Measurements from ENCODE around the gene FAM117B. TPM values are rescaled to one million over a fixed set of nuclear protein-coding genes. Genes with fewer than 3 reads are reported as not detected.

The FAM117B gene
- total and polyA plus RNA-seq, 2 of the 8 experiments (the other 6 are each of a cell fraction or from before 2014, with no cell fraction given) = 3.9 to 22.6 TPM

- no peak for TF ChIP-seq SAP30 (IDR thresholded peaks at IDR 0.05; ENCODE audit: insufficient read depth, insufficient replicate concordance, low read length)
- TF ChIP-seq MAFK (IDR thresholded peaks at IDR 0.05; ENCODE audit: low read depth, low read length) = no peak
- no peak for TF ChIP-seq RAD21 (IDR thresholded peaks at IDR 0.05 in 1 of 2, conservative IDR thresholded peaks at IDR 0.05 in 1 of 2; ENCODE audit: low read depth in 2 of 2, low read length in 2 of 2)
- TF ChIP-seq SUZ12 (IDR thresholded peaks at IDR 0.05; ENCODE audit: low read length) = no peak
- no peak for TF ChIP-seq CREB1 (IDR thresholded peaks at IDR 0.05)
- TF ChIP-seq RFX5 (IDR thresholded peaks at IDR 0.05; ENCODE audit: borderline replicate concordance, low read depth, low read length) = no peak
Measured at GRCh38 chr2:202660796-202661195, 26.0 kb downstream of the FAM117B start (continued).

Data from H1 (cell line).